Lung (tissue), 12 donors: ENCODE results near the gene TRAF2. TPM values are rescaled to one million over a fixed set of nuclear protein-coding genes. Genes with fewer than 3 reads are reported as not detected.
A peak's percentile ranks its signal among the peaks of the same experiment; 100 is the strongest.

Experiments used
- ATAC-seq: fragments of 200-7000 bp; cut with Tn5 transposase; one replicate; pipeline ENCODE4 v1.9.1; 2020; ENCODE audit warnings: moderate number of reproducible peaks; ENCODE audit not compliant: insufficient read depth, low FRiP score
- DNase-seq, 3 donors: peaks; one replicate each; pipeline ENCODE4 v3.0.0-alpha.2; 2013 to 2017
- H3K27ac ChIP-seq, 2 donors: one replicate each; pipeline ENCODE4 v1.5.1; 2013; ENCODE audit warnings: mild to moderate bottlenecking in 2 of 2, moderate library complexity in 2 of 2, control low read depth in 1 of 2, inconsistent platforms in 1 of 2, low read depth in 1 of 2, low read length in 1 of 2
- H3K27me3 ChIP-seq, 3 donors: one replicate each; pipeline ENCODE4 v1.5.1; 2013; ENCODE audit warnings: low read length in 2 of 3; ENCODE audit not compliant: control insufficient read depth in 3 of 3, insufficient read depth in 3 of 3
- H3K36me3 ChIP-seq, 4 donors: one replicate each; pipeline ENCODE4 v1.5.1; 2013; ENCODE audit warnings: low read length in 4 of 4, mild to moderate bottlenecking in 1 of 4, moderate library complexity in 1 of 4; ENCODE audit not compliant: control insufficient read depth in 4 of 4, insufficient read depth in 4 of 4
- H3K4me1 ChIP-seq, 5 donors: one replicate each; pipeline ENCODE4 v1.5.1; 2013; ENCODE audit warnings: low read length in 5 of 5, mild to moderate bottlenecking in 2 of 5, moderate library complexity in 1 of 5; ENCODE audit not compliant: control insufficient read depth in 5 of 5, insufficient read depth in 5 of 5
- H3K4me3 ChIP-seq: one replicate; pipeline ENCODE4 v1.5.1; 2013; ENCODE audit warnings: mild to moderate bottlenecking, control low read depth, moderate library complexity
- H3K9ac ChIP-seq, 2 donors: one replicate each; pipeline ENCODE4 v1.5.1; 2013; ENCODE audit warnings: low read length in 2 of 2, control low read depth in 1 of 2; ENCODE audit not compliant: insufficient read depth in 1 of 2
- H3K9me3 ChIP-seq, 4 donors: one replicate each; pipeline ENCODE4 v1.5.1; 2013; ENCODE audit warnings: low read length in 3 of 4, mild to moderate bottlenecking in 1 of 4, moderate library complexity in 1 of 4; ENCODE audit not compliant: control insufficient read depth in 4 of 4, insufficient read depth in 3 of 4
- CTCF ChIP-seq: IDR thresholded peaks from 2 replicates; pipeline ENCODE4 v1.5.1; 2012; ENCODE audit warnings: mild to moderate bottlenecking; ENCODE audit errors: control extremely low read depth, extremely low read depth
- WGBS, 2 donors: extraction: QIAGEN DNeasy Blood & Tissue Kit; methylation state at CpG; one replicate each; pipeline ENCODE4 v1.1.7; 2013; 5-methylcytosine and 5-hydroxymethylcytosine counted together
- polyA plus RNA-seq, 2 donors: library from polyadenylated mRNA; stranded (reverse); fragments of 200-250 nt; gene quantifications; one replicate each; pipeline ENCODE4 v1.2.1, GENCODE V29; 2013
- total RNA-seq, 2 donors: library from RNA; depleted of rRNA in 1 of 2; stranded (reverse); fragments of >200 nt in 1 of 2; gene quantifications; one replicate each; pipeline ENCODE4 v1.2.1, GENCODE V29; 2014 to 2021
- donor health status: control.
- donor health status: control.
- donor health status: Bipolar disorder and iron deficiency.
- donor health status: healthy.
- donor health status: DM: yes; HTN: yes; CAD: no.

The TRAF2 gene
- total and polyA plus RNA-seq, 4 donors, result 11.3 to 19.1 (median 15.2) TPM

- no peaks in the 10 kb centered on the region for H3K36me3 ChIP-seq
- no peaks in the 10 kb centered on the region for H3K9me3 ChIP-seq
- peaks cover 0 to 18% (median 5%) of the 10 kb centered on the region in 5 donors for H3K4me1 ChIP-seq
- H3K9ac ChIP-seq, result no peak overlapping the region
- TF ChIP-seq CTCF, result no peak
- WGBS, 2 donors, result 78 to 94% methylated on average over 17 of the region's 17 CpGs
- no peaks in the 10 kb centered on the region for H3K27me3 ChIP-seq
- no peak overlapping the region for H3K4me3 ChIP-seq
- peak in 1 of 3 donors; percentile 49 for DNase-seq
- no peak overlapping the region for H3K27ac ChIP-seq
- no peak for ATAC-seq
Measured at GRCh38 chr9:136969150-136969549, 82.8 kb downstream of the TRAF2 start.

- ATAC-seq (no peak), DNase-seq (no peak)
- no peaks in the 10 kb centered on the region for H3K27me3 ChIP-seq
- no peaks in the 10 kb centered on the region for H3K9me3 ChIP-seq
- H3K36me3 ChIP-seq, result no peaks in the 10 kb centered on the region
- no peak overlapping the region for H3K4me3 ChIP-seq
- peaks cover 0 to 18% (median 3%) of the 10 kb centered on the region in 5 donors for H3K4me1 ChIP-seq
- TF ChIP-seq CTCF, result no peak
- H3K27ac ChIP-seq, result no peak overlapping the region
- no peak overlapping the region for H3K9ac ChIP-seq
- 74 to 83% methylated on average over 5 of the region's 5 CpGs for whole genome bisulfite sequencing, 2 donors
Measured at GRCh38 chr9:136969774-136970173, 83.5 kb downstream of the TRAF2 start.

DNA sequence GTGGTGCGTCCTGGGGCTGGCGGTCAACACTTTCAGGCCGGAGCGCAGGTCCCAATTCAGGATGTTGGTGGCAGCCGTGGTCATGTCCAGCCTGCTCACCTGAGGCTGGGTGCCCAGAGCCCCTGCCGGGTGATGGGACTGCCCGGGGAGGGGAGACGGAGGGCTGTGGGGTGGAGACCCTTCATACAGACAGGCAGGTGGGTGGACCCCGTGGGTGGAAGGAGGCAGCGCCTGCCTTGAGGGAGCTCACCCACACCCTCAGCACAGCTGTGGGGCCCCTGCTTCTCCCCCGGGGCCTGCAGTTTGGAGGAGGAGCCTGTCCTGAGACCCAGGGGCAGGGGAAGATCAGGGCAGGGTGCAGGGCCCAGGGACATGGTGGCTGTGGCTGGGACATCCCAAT lies 84.0 kb downstream of the TRAF2 start:
- H3K4me1 ChIP-seq, result peaks cover 0 to 18% (median 5%) of the 10 kb centered on the region in 5 donors
- TF ChIP-seq CTCF, result no peak
- H3K36me3 ChIP-seq, result no peaks in the 10 kb centered on the region
- H3K9ac ChIP-seq, result no peak overlapping the region
- 80 to 90% methylated on average over 11 of the region's 11 CpGs for WGBS, 2 donors
- no peaks in the 10 kb centered on the region for H3K9me3 ChIP-seq
- no peak overlapping the region for H3K4me3 ChIP-seq
- ATAC-seq (no peak), DNase-seq (no peak)
- no peaks in the 10 kb centered on the region for H3K27me3 ChIP-seq
- no peak overlapping the region for H3K27ac ChIP-seq

DNA sequence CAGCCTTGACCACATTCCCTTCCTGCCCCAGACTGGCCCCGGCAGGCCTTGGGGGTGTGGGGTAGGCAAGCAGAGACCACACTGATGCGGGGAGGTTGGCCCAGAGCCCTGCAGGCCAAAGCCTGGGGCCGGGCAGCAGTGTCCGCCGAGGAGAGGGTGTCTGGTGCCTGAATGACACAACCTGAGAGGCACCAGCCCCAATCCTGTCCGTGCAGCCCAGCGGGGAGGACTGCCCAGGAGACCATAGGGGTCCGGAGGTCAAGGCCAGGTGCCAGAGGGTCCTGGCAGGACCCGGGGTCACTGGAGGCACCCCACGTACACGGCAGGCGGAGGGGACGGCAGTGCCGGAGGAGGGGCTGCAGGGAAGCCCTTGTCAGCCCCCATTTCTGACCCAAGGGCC lies 85.4 kb downstream of the TRAF2 start:
- Histone ChIP-seq H3K36me3 (no peaks in the 10 kb centered on the region), H3K9me3 (no peaks in the 10 kb centered on the region), H3K27ac (no peak overlapping the region), H3K4me1 (peaks cover 0 to 20% (median 5%) of the 10 kb centered on the region in 5 donors), H3K27me3 (no peaks in the 10 kb centered on the region), H3K9ac (no peak overlapping the region), H3K4me3 (no peak overlapping the region)
- WGBS, 2 donors, result 85 to 87% methylated on average over 12 to 14 of the region's 14 CpGs
- ATAC-seq (no peak), DNase-seq (no peak)
- no peak for TF ChIP-seq CTCF
